Pancreas (tissue), 10 donors: ENCODE measurements around the gene GABBR2. TPM values are rescaled to one million over a fixed set of nuclear protein-coding genes. Genes with fewer than 3 reads are reported as not detected.
"Not testable (repeated sequence)": the region's sequence is repeated elsewhere in the genome, so short reads cannot be mapped to it uniquely, and the experiment has no call there.

ENCODE experiments used
- ATAC-seq, 4 donors: fragments of 200-7000 bp; cut with Tn5 transposase; one replicate each; pipeline versions ENCODE4 v1.8.0 to v1.9.1; 2020; ENCODE audit warnings: mild to moderate bottlenecking in 4 of 4, moderate library complexity in 4 of 4
- DNase-seq, 6 donors: peaks; one replicate each; pipeline ENCODE4 v3.0.0-alpha.2; 2020
- FAIRE-seq: peaks from 2 replicates; lab custom pipeline; 2012; peaks lifted over from hg19 to GRCh38; lab: Jason Lieb, UNC
- H3K27ac ChIP-seq, 4 donors: fragments of 200-600 bp; sonication (generic); 1 replicate in 3 of 4; 2 replicates in 1 of 4; pipeline versions ENCODE4 v1.5.0 to v1.8.0; 2020
- H3K27me3 ChIP-seq, 4 donors: fragments of 200-600 bp; one replicate each; pipeline ENCODE4 v1.8.0; 2021
- H3K36me3 ChIP-seq, 3 donors: fragments of 200-600 bp; sonication (generic) in 1 of 3; one replicate each; pipeline versions ENCODE4 v1.5.0 to v1.8.0; 2020 to 2021
- H3K4me1 ChIP-seq, 3 donors: fragments of 200-600 bp; one replicate each; pipeline ENCODE4 v1.8.0; 2021
- H3K4me3 ChIP-seq, 4 donors: fragments of 200-600 bp; sonication (generic) in 2 of 4; one replicate each; pipeline versions ENCODE4 v1.5.0 to v1.8.0; 2020 to 2021
- H3K9me3 ChIP-seq, 4 donors: fragments of 200-600 bp; one replicate each; pipeline ENCODE4 v1.8.0; 2021
- CTCF ChIP-seq, 4 donors: fragments of 200-600 bp; sonication (generic) in 3 of 4; IDR thresholded peaks; one replicate each; pipeline versions ENCODE4 v1.5.0 to v1.8.0; 2021; ENCODE audit warnings: antibody characterized with exemption in 4 of 4
- WGBS, 2 donors: extraction: QIAGEN DNeasy Blood & Tissue Kit; methylation state at CpG; one replicate each; pipeline ENCODE4 v1.1.7; 2013; 5-methylcytosine and 5-hydroxymethylcytosine counted together
- intact Hi-C, 3 donors: fragments of 100-400 bp; cut with DNase I; formaldehyde crosslinking; loops; one replicate each; pipeline versions ENCODE4 v1.11.1 to v1.14.2; 2022
- polyA plus RNA-seq, 2 donors: library from polyadenylated mRNA; stranded (reverse); fragments of 200-250 nt; gene quantifications; one replicate each; pipeline ENCODE4 v1.2.3, GENCODE V29; 2013
- total RNA-seq, 6 donors: library from RNA; stranded (reverse); fragmentation: NEBNext Ultra II Directional in 4 of 6; extraction: Animal tissue kit (Norgen Biotek cat#: 25700) in 4 of 6; gene quantifications; one replicate each; pipeline versions ENCODE4 v1.2.1 to v1.2.4, GENCODE V29; 2021 to 2023
- donor health status: healthy with polysubstance abuse.
- donor health status: DM: no; HTN: no; CAD: no; lungs with moderate emphysema.
- donor health status: DM: no; HTN: no; CAD: no.
- donor health status: control.
- donor health status: control.
- donor health status: Bipolar disorder and iron deficiency.
- donor health status: DM: yes; HTN: yes; CAD: no.
- donor health status: DM: no; HTN: no; CAD: no.
- donor health status: DM: no; HTN: no; CAD: no.
- donor health status: DM: yes; HTN: yes; CAD: no.

GABBR2 gene
- total and polyA plus RNA-seq, 8 donors = 0.04 to 0.14 (median 0.07) TPM; not detected in 4

GRCh38 chr9:98665501-98665900 is 43.2 kb downstream of the GABBR2 start:
- Histone ChIP-seq H3K4me3 (no peak overlapping the region), H3K9me3 (no peaks in the 10 kb centered on the region), H3K27me3 (no peaks in the 10 kb centered on the region), H3K36me3 (no peaks in the 10 kb centered on the region), H3K4me1 (no peaks in the 10 kb centered on the region), H3K27ac (no peak overlapping the region)
- ATAC-seq (no peak), DNase-seq (no peak), FAIRE-seq (no peak)
- WGBS, 2 donors = 68 to 80% methylated on average over 4 of the region's 4 CpGs
- intact Hi-C loops = no loop called here
- TF ChIP-seq CTCF (IDR thresholded peaks at IDR 0.05) = no peak

- no peak for ATAC-seq
- FAIRE-seq = no peak
- H3K4me3 ChIP-seq = no peak overlapping the region
- H3K27me3 ChIP-seq = no peaks in the 10 kb centered on the region
- no peak overlapping the region for H3K27ac ChIP-seq
- no peak for TF ChIP-seq CTCF (IDR thresholded peaks at IDR 0.05)
- no peak for DNase-seq
- WGBS, 2 donors = 71 to 73% methylated on average over 4 of the region's 4 CpGs
- H3K4me1 ChIP-seq = no peaks in the 10 kb centered on the region
- no peaks in the 10 kb centered on the region for H3K9me3 ChIP-seq
- intact Hi-C loops = no loop called here
- H3K36me3 ChIP-seq = no peaks in the 10 kb centered on the region
Observed at GRCh38 chr9:98660541-98660940, 48.2 kb downstream of the GABBR2 start.

GRCh38 chr9:98658951-98659351 is 49.8 kb downstream of the GABBR2 start:
- WGBS, 2 donors = 56 to 58% methylated on average over 1 of the region's 1 CpG

GRCh38 chr9:98657897-98658296 is 50.8 kb downstream of the GABBR2 start:
- Histone ChIP-seq H3K9me3 (no peaks in the 10 kb centered on the region), H3K4me3 (no peak overlapping the region), H3K4me1 (no peaks in the 10 kb centered on the region), H3K27me3 (no peaks in the 10 kb centered on the region), H3K27ac (no peak overlapping the region), H3K36me3 (no peaks in the 10 kb centered on the region)
- intact Hi-C loops = no loop called here
- ATAC-seq (no peak), FAIRE-seq (no peak), DNase-seq (no peak)
- WGBS, 2 donors = 71 to 73% methylated on average over 4 of the region's 4 CpGs
- no peak for TF ChIP-seq CTCF (IDR thresholded peaks at IDR 0.05)

More at GRCh38 chr9:98658951-98659351, 49.8 kb downstream of the GABBR2 start:
- FAIRE-seq (no peak), ATAC-seq (no peak), DNase-seq (no peak)
- no peaks in the 10 kb centered on the region for H3K4me1 ChIP-seq
- no peaks in the 10 kb centered on the region for H3K27me3 ChIP-seq
- no peaks in the 10 kb centered on the region for H3K9me3 ChIP-seq
- intact Hi-C loops = no loop called here
- no peak overlapping the region for H3K27ac ChIP-seq
- H3K4me3 ChIP-seq = no peak overlapping the region
- H3K36me3 ChIP-seq = no peaks in the 10 kb centered on the region
- no peak for TF ChIP-seq CTCF (IDR thresholded peaks at IDR 0.05)

GRCh38 chr9:98656511-98656910 is 52.2 kb downstream of the GABBR2 start:
- Histone ChIP-seq H3K9me3 (no peaks in the 10 kb centered on the region), H3K4me3 (no peak overlapping the region), H3K27ac (no peak overlapping the region), H3K27me3 (no peaks in the 10 kb centered on the region), H3K4me1 (no peaks in the 10 kb centered on the region), H3K36me3 (no peaks in the 10 kb centered on the region)
- TF ChIP-seq CTCF (IDR thresholded peaks at IDR 0.05) = no peak
- FAIRE-seq (no peak), ATAC-seq (no peak), DNase-seq (no peak)
- intact Hi-C loops = no loop called here
- WGBS, 2 donors = 65 to 71% methylated on average over 2 of the region's 2 CpGs

- WGBS, 2 donors = 62 to 85% methylated on average over 1 to 2 of the region's 3 CpGs
- intact Hi-C loops, H3K4me3 ChIP-seq: not testable (repeated sequence)
Observed at GRCh38 chr9:98655428-98655827, 53.3 kb downstream of the GABBR2 start.

More at GRCh38 chr9:98655428-98655827, 53.3 kb downstream of the GABBR2 start:
- not testable (repeated sequence) for H3K27me3 ChIP-seq, H3K27ac ChIP-seq, ATAC-seq, H3K9me3 ChIP-seq, DNase-seq, H3K4me1 ChIP-seq, FAIRE-seq, H3K36me3 ChIP-seq
